Urothelium cell line (cell line): ENCODE measurements around the gene RNH1.

Experiments
- DNase-seq: peaks from one replicate; pipeline ENCODE4 v3.0.0; 2011; ENCODE audit warnings: low spot score, mixed read lengths
- FAIRE-seq: peaks from 2 replicates; lab custom pipeline; 2011; peaks lifted over from hg19 to GRCh38; lab: Jason Lieb, UNC

RNH1 gene

DNA sequence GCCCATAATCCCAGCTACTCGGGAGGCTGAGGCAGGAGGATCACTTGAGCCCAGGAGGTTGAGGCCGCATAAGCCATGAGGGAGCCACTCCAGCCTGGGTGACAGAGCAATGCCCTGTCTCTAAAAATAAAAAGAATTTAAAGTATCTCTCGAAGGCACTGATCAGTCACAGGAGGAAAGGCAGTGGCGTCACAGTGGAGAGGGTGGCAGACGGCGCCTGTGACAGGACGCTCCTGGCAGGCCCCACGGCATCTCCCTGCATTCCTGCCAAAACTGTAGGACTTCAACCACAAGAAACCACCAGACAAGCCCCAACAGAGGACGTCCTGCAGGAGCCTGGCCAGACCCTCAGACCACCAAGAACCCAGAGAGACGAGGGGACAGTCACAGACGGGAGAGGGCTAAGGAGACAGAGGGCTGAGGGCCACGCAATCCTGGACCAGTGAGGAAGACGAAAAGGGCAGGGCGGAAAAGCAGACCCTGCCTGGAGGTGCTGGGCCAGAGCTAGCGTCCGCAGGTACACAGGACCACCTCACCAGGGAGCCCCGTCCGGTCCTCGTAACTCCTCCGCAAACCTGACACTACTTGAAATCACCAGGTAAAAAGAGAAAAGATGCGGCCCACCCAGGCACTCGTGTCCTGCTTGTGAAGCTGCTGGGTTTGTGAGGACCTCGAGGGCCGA, 5.9 kb downstream of the RNH1 start:
- DNase-seq (no peak), FAIRE-seq (no peak)

DNA sequence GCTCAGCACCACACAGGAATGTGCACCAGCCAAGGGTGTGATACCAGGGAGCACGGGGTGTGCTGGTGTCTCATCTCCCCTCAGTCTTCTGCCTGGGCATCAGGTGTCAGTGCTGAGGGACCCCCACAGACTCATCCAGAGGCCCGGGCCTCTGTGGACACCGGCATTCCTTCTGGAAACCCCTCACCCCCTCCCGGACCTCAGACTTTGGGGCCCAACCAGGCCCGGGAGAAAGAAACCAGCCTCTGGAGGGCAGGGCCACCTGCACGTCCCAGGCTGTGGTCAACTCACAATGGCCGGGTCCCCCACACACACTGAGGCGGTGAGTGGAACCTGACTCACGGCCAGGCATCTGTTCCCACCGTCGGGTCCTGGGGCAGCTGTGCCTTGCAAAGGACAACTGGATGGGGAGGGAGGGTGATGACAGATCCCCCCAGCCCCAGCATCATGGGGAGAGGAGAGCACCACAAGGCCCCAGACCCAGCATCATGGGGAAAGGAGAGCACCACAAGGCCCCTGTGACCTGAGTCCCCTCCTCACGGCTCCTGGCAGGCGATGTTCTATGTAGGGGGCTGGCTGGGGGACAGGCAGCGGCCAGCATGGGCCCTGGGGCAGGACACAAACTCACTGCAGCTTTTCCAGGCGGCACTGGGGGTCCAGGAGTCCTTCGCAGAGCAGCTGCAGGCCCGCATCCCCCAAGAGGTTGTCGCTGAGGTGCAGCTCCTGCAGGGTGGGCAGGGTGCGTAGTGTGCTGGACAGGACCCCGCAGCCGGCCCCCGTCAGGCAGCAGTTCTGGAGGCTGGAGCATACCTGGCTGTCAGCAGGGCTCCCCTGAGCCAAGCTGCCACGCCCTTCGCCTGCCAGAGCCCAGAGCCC, 7.6 kb downstream of the RNH1 start:
- FAIRE-seq (no peak), DNase-seq (no peak)

DNA sequence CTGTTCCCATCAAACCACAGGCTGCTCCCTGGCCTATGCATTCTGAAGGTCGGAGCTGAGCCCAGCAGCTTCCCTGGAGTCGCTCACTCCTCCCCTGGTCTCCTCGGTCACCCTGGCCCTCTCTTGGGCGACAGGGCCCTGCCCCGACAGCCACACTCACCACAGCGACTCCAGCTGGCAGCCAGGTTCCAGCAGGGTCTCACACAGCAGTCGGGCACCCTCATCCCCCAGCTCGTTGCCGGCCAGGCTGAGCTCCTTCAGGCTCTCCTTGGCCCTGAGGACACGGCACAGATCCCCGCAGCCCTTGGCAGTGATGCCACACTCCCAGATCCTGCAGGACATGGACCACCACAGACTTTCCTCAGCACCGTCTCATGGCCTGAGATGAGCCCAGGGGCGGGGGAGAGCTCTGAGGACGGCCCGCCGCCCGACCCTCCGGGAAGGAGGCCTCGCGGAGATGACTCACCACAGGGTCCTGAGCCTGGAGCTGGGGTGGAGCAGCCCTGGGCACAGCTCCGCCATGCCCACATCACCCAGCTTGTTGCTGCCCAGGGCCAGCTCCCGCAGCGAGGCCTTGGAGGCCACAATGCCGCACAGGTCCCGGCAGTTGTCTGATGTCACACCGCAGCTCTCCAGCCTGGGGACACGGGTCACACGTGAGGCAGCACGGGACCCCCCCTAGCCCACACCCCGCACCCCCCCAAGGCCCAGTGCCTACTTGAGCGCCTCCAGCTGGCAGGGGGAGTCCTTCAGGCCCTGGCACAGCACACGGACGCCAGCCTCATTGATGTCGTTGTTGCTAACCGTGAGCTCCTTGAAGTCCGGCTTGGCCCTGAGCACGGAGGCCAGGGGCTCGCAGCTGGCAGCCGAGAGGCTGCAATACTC, 8.5 kb downstream of the RNH1 start:
- DNase-seq (no peak), FAIRE-seq (no peak)

DNA sequence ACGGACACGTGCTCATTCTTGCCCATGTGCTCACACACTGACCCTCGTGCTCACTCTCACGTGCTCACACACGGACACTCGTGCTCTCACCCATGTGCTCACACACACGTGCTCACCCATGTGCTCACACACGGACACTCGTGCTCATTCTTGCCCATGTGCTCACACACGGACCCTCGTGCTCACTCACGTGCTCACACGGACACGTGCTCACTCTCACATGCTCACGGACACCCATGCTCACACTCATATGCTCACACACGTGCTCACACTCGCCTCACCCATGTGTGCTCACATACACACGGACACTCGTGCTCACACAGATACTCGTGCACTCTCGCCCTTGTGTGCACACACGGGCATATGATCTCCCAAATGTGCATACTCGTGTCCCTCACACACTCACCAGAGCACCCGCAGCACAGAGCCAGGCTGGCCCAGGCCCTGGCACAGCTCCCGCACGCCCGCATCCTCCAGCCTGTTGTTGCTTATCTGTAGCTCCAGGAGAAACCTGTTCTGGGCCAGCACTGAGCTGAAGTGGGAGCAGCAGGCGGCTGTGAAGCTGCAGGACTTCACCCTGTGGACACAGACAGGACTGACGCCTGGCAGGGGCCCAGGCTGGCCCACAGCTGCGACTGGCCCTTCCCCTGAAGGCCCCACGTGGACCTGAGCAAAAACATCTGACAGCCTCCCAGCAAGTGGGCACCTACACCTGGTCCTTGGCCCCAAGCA, 9.3 kb downstream of the RNH1 start:
- FAIRE-seq (no peak), DNase-seq (no peak)

DNA sequence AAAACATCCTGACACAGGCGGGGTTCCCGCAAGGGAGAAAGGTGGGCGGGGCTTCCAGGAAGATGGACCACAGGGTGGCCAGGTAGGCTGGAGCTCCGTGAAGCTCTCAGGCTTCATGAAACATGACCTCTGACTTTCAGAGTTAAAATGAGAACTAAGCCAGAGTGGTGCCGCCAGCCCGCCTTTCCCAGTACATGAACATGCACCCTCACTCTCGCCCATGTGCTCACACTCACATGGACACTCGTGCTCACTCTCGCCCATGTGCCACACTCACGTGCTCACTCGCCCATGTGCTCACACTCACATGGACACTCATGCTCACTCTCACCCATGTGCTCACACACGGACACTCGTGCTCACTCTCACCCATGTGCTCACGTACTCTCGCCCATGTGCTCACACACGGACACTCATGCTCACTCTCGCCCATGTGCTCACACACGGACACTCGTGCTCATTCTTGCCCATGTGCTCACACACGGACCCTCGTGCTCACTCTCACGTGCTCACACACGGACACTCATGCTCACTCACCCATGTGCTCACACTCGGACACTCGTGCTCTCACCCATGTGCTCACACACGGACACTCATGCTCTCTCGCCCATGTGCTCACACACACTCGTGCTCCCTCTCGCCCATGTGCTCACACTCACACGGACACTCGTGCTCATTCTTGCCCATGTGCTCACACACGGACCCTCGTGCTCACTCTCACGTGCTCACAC, 10.0 kb downstream of the RNH1 start:
- FAIRE-seq = peak; percentile 75

DNA sequence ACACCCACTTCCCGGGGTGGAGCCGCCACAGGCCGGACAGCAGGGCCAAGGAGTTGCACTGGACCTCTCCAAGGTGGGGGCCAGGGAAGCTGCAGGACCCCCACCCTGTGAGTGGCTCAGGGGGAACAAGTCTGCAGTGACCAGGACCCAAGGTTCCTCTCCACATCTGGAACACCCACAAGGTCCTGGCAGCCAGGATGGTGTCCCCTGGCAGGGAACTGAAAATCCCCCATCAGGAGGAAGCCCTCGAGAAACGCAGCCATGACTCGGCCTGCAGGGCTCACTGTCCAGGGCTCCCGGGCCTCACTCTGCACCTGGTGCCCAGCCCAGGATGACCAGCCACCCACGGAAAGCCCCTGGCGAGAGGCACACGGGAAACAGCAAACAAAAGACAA, 11.5 kb downstream of the RNH1 start:
- FAIRE-seq (no peak), DNase-seq (no peak)

More for the DNA sequence above, 10.0 kb downstream of the RNH1 start:
- DNase-seq = no peak

DNA sequence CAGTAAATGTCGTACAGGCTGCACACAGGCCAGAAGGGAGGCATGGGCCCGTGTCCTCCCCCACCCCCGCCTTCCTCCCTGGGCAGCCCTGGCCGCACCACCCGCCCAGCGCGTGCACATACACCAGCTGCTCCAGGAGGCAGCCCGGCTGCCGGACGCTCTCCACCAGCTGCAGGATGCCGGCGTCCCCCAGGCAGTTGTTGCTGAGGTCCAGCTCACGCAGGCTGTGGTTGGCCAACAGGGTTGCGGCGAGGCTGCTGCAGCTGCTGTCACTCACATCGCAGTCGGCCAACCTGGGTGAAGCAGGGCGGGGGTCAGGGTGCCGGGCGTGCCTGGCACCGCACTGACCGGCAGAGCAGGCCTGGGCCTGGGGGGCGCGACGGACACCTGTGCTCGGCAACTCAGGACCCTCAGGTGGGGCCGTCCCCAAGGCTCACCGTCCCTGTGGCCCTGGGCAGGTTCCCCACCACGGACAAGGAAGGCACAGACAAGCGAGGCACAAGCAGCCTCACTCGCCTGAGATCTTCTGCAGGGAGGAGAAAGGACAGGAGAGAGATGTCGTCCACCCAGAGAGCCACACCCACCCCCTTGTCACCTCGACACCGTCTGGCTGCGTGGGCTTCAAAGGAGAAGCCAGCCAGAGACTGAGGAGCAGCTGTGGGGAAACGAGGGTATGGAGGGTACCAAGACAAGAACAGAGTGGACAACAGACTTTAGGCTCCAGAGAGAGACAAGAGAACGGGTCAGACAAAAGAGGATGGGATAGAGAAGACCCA, 12.1 kb downstream of the RNH1 start:
- DNase-seq (no peak), FAIRE-seq (no peak)

DNA sequence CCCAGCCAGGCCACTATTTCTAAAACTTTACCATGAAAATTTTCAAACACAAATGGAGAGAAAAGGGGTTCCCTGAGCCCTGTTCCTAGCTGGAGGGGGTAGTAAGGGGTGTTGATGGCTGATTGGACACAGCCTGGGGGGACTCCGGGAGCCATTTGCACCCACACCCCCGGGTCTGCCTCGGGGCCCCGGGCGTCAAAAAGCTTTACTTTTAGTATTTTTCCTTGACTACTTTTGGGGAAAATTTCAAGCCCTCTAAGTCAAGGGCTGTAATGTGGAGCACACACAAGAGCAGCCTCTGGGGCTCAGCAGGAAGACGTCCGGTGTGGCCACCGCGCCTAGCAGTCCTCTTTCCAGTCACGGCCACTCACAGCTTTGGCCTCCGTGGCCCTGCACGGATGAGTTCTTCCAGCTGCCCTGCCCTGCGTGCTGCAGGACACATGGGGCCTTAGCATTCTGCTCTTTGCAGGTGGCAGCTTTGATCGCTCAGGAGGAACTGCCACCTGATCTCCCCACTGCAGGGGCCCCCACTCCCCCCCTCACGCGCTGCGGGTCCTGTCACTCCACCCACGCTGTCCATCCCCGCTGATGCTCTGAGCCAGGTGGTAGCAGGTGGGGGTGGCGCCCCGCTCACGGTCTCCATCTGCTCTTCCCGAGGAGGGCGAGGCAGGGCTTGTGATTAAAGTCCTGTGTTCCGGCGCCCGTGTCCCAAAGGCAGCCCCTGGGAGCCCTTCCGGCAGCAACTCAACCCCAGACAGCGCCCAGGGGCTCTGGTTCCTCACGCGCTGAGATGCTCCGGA, 14.4 kb downstream of the RNH1 start:
- FAIRE-seq (no peak), DNase-seq (no peak)

DNA sequence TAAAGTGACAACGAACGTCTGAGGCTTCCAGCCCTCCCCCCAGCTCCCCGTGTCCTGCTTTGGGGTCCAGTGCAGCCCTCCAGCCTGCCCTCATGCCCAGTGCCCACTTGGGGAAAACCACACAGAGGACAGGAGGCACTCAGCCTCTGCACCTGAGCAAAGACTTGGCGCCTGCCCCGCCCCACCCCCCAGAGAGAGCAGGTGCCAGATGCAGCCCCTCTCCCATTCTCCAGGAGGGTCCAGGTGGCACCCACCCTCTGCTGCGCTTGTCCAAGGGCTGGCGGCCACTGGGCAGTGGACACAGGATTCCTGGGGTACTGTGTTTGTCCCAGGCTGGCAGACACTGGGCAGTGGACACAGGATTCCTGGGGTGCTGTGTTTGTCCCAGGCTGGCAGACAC, 15.7 kb downstream of the RNH1 start:
- no peak for DNase-seq
- FAIRE-seq = no peak

DNA sequence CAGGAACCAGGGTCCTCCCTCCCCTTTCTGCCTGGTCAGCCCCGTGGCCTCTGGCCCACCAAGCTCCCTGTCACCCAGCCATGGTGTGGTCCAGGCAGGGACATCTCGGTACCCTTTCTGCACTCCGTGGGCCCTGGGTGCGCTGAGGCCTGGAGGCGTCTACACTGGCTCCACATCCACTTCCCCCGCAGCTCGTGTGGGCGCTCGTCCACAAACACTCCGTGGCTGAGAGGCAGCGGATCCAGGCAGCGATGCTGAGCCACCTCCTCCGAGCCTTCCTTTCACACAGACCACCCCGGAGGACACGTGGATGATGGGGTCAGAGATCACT, 16.1 kb downstream of the RNH1 start:
- FAIRE-seq (no peak), DNase-seq (no peak)

DNA sequence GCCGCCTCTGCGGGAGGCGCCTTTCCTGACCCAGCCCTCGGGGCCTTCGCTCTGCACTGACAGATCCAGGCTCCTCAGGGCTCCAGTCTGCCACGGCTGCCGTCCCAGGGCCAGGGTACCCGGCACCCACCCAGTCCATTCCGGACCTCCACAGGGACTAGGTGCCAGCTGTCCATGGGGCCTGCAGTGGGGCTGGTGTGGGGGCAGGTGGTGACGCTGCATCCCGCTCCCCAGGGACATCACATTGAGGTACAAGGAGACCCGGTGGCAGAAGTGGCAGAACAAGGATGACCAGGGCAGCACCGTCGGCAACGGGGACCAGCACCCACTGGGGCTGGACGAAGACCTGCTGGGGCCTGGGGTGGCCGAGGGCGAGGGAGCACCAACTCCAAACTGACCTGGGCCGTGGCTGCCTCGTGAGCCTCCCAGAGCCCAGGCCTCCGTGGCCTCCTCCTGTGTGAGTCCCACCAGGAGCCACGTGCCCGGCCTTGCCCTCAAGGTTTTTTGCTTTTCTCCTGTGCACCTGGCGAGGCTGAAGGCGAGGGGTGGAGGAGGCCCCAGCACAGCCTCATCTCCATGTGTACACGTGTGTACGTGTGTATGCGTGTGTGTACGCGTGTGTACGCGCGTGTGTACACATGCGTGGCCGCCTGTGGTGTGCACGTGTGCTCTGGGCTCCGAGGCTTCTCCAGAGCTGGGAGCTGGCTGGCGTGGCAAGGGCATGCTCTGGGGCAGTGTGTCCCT, 16.7 kb downstream of the RNH1 start:
- DNase-seq = no peak
- no peak for FAIRE-seq

DNA sequence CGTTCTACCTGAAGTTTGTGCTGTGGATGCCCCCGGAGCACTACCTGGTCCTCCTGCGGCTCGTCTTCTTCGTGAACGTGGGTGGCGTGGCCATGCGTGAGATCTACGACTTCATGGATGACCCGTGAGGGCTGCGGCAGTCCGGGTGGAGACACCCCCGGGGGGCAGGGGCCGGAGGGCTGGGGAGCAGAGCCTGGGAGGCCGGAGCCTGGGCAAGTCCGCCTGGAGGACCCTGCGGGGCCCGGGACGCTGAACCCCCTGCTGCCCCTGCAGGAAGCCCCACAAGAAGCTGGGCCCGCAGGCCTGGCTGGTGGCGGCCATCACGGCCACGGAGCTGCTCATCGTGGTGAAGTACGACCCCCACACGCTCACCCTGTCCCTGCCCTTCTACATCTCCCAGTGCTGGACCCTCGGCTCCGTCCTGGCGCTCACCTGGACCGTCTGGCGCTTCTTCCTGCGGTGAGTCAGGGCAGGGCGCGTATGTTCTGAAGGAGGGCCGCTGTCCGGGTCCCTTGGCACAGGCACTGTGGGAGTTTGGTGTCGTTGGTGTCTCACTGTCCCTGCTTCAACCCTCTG, 17.3 kb downstream of the RNH1 start:
- no peak for FAIRE-seq
- DNase-seq = no peak

DNA sequence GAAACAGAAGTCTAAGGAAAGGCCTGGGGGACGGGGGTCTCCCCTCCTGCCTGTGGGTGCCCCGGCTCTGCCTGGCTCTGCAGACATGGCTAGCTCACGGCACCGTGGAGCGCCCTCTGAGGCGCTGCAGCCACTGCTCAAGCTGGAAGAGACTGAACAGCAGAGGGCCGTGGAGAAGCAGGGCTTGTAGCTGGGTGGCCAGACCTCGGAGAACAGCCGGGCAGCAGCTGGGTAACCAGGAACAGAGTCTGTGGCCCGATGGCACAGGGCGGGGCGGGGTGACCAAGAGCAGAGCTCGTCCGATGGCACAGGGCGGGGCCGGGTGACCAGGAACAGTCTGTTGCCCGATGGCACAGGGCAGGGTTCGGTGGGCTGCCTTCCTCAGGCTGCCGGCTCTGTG, 18.1 kb downstream of the RNH1 start:
- FAIRE-seq = no peak
- no peak for DNase-seq

DNA sequence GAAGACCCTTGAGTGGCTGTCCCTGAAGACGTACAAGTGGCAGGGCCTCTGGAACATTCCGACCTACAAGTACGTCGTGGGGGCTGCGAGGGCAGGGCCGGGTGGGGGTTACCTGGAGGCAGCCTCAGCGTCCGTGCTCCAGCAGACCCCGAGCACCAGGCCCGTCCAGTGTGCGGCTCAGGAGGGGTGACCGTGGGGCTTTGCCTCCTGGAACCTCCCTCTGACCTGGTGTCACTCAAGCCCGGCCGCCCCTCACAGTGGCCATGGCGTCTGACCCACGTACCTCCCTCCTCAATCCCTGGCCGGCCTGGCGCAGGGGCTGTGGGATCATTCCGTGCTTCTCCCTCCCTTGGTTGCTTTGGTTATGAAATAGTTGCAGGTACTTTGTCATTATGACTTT, 18.5 kb downstream of the RNH1 start:
- FAIRE-seq (no peak), DNase-seq (no peak)

DNA sequence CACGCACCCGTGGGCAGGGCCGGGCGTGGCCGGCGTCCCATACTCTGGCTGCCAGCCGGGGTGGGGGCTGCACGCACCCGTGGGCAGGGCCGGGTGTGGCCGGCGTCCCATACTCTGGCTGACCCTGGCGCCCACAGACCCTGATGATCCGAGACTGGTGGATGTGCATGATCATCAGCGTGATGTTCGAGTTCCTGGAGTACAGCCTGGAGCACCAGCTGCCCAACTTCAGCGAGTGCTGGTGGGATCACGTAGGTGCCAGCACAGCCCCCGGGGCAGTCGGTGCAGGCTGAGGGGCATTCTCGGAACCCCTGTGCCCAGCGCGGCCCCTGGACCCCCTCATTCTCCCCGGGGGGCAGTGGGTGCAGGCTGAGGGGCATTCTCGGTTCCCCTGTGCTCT, 19.0 kb downstream of the RNH1 start:
- FAIRE-seq (no peak), DNase-seq (no peak)

DNA sequence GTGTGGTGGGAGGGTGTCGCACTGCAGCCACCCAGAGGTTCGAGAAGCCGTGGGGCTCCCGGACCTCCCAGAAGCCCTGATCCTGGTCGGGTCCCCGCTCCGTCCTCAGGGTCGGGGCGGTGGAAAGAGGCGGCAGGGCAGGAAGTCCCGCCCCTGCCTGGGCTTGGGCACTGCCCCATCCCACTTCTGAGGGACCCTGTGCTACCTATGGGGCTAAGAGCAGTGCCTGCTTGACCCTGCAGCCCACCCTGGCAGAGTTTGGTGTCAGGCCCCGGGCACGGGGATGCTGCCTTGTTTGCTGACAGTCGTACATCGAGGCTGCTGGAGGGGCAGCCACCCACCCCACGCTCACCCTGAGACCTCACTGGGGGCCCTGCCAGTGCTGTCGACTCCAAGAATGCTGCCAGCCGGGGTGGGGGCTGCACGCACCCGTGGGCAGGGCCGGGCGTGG, 19.4 kb downstream of the RNH1 start:
- FAIRE-seq (no peak), DNase-seq (no peak)

DNA sequence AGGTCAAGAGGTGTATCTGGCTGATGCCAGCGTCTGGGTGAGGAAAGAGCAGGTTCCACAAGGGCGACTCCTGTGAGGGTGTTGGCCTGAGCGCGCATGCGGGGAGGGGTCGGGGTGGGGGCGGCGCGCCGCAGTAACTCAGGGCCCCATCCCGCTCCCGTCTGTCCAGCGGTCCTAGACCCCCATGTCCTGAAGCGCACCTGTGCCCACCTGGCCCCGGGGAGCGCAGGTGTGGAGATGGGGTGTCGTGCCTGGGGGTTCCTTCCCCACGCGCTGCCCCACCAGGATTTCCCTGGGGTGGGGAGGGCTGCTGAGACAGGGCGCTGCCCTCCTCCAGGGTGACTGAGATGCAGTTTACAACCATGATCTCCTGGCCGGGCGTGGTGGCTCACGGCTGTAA, 20.9 kb downstream of the RNH1 start:
- FAIRE-seq (no peak), DNase-seq (no peak)

DNA sequence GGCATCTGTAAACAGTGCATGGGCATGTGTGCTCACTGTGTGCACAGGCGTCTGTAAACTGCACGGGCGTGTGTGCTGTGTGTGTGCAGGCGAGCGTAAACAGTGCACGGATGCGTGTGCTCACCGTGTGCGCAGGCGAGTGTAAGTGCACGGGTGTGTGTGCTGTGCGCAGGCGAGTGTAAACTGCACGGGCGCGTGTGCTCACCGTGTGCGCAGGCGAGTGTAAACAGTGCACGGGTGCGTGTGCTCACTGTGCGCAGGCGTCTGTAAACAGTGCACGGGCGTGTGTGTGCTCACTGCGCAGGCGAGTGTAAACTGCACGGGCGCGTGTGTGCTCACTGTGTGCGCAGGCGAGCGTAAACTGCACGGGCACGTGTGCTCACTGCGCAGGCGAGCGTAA, 22.4 kb downstream of the RNH1 start:
- FAIRE-seq (no peak), DNase-seq (no peak)
